Stimulated activated effector memory CD8-positive, alpha-beta T cell treated with anti-CD3 and anti-CD28 coated beads, Interleukin-12 subunit alpha, Interleukin-12 subunit beta, amount 100 ng/mL, for 72 hours (primary cell): ENCODE results near the gene ASRGL1.
A peak's percentile ranks its signal among the peaks of the same experiment; 100 is the strongest.
"Not testable (repeated sequence)": the region's sequence is repeated elsewhere in the genome, so short reads cannot be mapped to it uniquely, and the experiment has no call there.

Source experiments
- ATAC-seq: fragments of 150-1000 bp; cut with Tn5 transposase; 2 replicates; pipeline ENCODE4 v1.10.0; 2021
- DNase-seq, 2 donors: peaks; one replicate each; pipeline ENCODE4 v3.0.0; 2021 to 2022; ENCODE audit warnings: low spot score in 2 of 2
- H3K27ac Mint-ChIP-seq: one replicate; pipeline ENCODE4 v1.8.0; 2022; ENCODE audit warnings: mild to moderate bottlenecking, mixed read lengths
- H3K36me3 Mint-ChIP-seq: one replicate; pipeline ENCODE4 v1.8.0; 2022; ENCODE audit warnings: mild to moderate bottlenecking, mixed read lengths
- H3K4me1 Mint-ChIP-seq: one replicate; pipeline ENCODE4 v1.8.0; 2022; ENCODE audit warnings: mixed read lengths
- H3K4me3 Mint-ChIP-seq: one replicate; pipeline ENCODE4 v1.8.0; 2022; ENCODE audit warnings: mild to moderate bottlenecking, mixed read lengths
- H3K9me3 Mint-ChIP-seq: one replicate; pipeline ENCODE4 v1.8.0; 2022; ENCODE audit warnings: mixed read lengths

ASRGL1 gene

DNA sequence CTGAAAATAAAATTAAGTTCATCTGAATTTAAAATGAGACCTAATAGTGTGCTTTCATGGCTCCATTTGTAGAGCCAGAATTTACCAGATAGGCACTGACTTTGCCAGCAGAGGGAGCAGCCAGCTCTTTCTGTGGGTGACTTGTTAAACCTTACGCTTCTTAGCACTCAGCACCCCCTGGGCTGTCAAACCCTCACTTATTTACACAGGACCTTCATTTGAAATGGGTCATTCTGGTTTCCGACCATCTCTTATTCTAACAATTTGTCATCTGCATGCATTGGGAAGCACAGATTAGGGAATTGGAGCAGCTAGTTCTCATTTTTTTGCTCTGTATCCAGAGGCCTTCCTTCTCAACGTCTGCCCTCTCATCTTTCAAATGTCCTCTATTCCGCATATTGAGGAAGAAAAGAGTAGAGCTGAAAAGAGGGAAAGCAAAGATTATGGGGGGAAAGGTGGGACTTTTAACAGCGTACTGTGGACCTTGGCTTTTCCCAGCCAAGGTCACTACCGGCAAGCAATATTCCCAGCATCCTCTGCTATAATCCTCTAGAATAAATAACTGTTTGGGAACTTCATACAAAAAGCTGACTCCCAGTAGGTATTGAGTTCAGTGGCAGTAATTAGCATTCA, 3.1 kb downstream of the ASRGL1 start:
- peak; percentile 28 to 73 for DNase-seq
- Mint-ChIP-seq H3K4me3 (no peak overlapping the region), H3K9me3 (no peaks in the 10 kb centered on the region), H3K4me1 (peaks cover 16% of the 10 kb centered on the region), H3K27ac (no peak overlapping the region), H3K36me3 (no peaks in the 10 kb centered on the region)
- ATAC-seq: peak; percentile 71

- no peak for DNase-seq
- no peak for ATAC-seq
- H3K4me3 Mint-ChIP-seq: no peak overlapping the region
- no peaks in the 10 kb centered on the region for H3K36me3 Mint-ChIP-seq
- peak overlapping the region; percentile 45 for H3K27ac Mint-ChIP-seq
- peaks cover 16% of the 10 kb centered on the region for H3K4me1 Mint-ChIP-seq
- H3K9me3 Mint-ChIP-seq: no peaks in the 10 kb centered on the region
Observed at GRCh38 chr11:62341588-62341987, 4.3 kb downstream of the ASRGL1 start.

DNA sequence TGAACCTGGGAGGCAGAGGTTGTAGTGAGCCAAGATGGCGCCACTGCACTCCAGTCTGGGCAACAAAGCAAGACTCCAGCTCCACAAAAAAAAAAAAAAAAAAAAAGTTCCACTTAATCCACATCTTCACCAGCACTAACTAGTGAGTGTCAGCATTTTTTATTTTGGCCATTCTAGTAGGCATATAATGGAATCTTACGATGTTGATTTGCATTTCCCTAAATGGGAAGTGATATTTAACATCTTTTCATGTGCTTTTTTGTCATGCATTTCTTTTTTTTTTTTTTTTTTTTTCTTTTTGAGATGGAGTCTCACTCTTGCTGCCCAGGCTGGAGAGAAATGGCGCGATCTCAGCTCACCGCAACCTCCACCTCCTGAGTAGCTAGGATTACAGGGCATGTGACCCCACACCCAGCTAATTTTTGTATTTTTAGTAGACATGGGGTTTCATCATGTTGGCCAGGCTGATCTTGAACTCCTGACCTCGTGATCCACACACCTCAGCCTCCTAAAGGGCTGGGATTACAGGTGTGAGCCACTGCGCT, 6.5 kb downstream of the ASRGL1 start:
- not testable (repeated sequence) for ATAC-seq, H3K4me3 Mint-ChIP-seq, H3K36me3 Mint-ChIP-seq, DNase-seq, H3K9me3 Mint-ChIP-seq, H3K4me1 Mint-ChIP-seq, H3K27ac Mint-ChIP-seq

- no peak overlapping the region for H3K4me3 Mint-ChIP-seq
- no peaks in the 10 kb centered on the region for H3K9me3 Mint-ChIP-seq
- H3K27ac Mint-ChIP-seq: no peak overlapping the region
- DNase-seq (no peak), ATAC-seq (no peak)
- H3K4me1 Mint-ChIP-seq: no peaks in the 10 kb centered on the region
- no peaks in the 10 kb centered on the region for H3K36me3 Mint-ChIP-seq
Observed at GRCh38 chr11:62344210-62344609, 7.0 kb downstream of the ASRGL1 start.

GRCh38 chr11:62345861-62346260, 8.6 kb downstream of the ASRGL1 start:
- Mint-ChIP-seq H3K27ac (no peak overlapping the region), H3K4me3 (no peak overlapping the region), H3K4me1 (no peaks in the 10 kb centered on the region), H3K36me3 (no peaks in the 10 kb centered on the region), H3K9me3 (no peaks in the 10 kb centered on the region)
- DNase-seq: no peak
- ATAC-seq: no peak

GRCh38 chr11:62352355-62353336, 15.4 kb downstream of the ASRGL1 start:
- H3K36me3 Mint-ChIP-seq: no peaks in the 10 kb centered on the region
- no peaks in the 10 kb centered on the region for H3K9me3 Mint-ChIP-seq
- ATAC-seq (peak; percentile 98), DNase-seq (no peak)
- H3K4me3 Mint-ChIP-seq: no peak overlapping the region
- H3K4me1 Mint-ChIP-seq: no peaks in the 10 kb centered on the region
- no peak overlapping the region for H3K27ac Mint-ChIP-seq

- no peaks in the 10 kb centered on the region for H3K36me3 Mint-ChIP-seq
- no peak overlapping the region for H3K27ac Mint-ChIP-seq
- no peaks in the 10 kb centered on the region for H3K9me3 Mint-ChIP-seq
- no peak for DNase-seq
- no peaks in the 10 kb centered on the region for H3K4me1 Mint-ChIP-seq
- no peak overlapping the region for H3K4me3 Mint-ChIP-seq
- ATAC-seq: no peak
Observed at GRCh38 chr11:62353841-62354240, 16.6 kb downstream of the ASRGL1 start.

- no peaks in the 10 kb centered on the region for H3K4me1 Mint-ChIP-seq
- ATAC-seq (peak; percentile 66), DNase-seq (no peak)
- no peak overlapping the region for H3K27ac Mint-ChIP-seq
- H3K9me3 Mint-ChIP-seq: no peaks in the 10 kb centered on the region
- no peaks in the 10 kb centered on the region for H3K36me3 Mint-ChIP-seq
- no peak overlapping the region for H3K4me3 Mint-ChIP-seq
Observed at GRCh38 chr11:62358273-62358672, 21.0 kb downstream of the ASRGL1 start.

DNA sequence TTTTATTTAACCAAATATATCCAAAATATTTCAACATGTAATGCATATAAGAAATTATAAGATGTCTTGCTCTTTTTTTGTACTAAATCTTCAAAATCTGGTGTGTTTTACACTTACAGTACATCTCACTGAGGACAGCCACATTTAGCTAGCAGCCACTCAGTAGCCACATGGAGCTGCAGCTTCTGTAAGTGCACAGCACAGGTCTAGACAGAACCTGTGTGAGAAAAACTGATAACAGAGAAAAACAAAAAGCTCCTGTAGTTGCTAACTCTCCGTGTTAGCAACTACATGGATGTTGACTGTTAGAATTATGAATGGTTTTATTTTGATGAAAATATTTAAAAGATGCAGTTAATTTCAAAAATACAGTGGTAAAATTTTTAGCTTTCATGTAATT, 22.2 kb downstream of the ASRGL1 start:
- ATAC-seq (no peak), DNase-seq (no peak)
- Mint-ChIP-seq H3K36me3 (no peaks in the 10 kb centered on the region), H3K4me3 (no peak overlapping the region), H3K4me1 (no peaks in the 10 kb centered on the region), H3K9me3 (no peaks in the 10 kb centered on the region), H3K27ac (no peak overlapping the region)

GRCh38 chr11:62360685-62361084, 23.4 kb downstream of the ASRGL1 start:
- Mint-ChIP-seq H3K4me3 (no peak overlapping the region), H3K36me3 (no peaks in the 10 kb centered on the region), H3K9me3 (no peaks in the 10 kb centered on the region), H3K4me1 (no peaks in the 10 kb centered on the region), H3K27ac (no peak overlapping the region)
- ATAC-seq (no peak), DNase-seq (no peak)

GRCh38 chr11:62368861-62369477, 31.7 kb downstream of the ASRGL1 start:
- not testable (repeated sequence) for ATAC-seq, H3K36me3 Mint-ChIP-seq, H3K4me1 Mint-ChIP-seq, DNase-seq, H3K4me3 Mint-ChIP-seq, H3K9me3 Mint-ChIP-seq, H3K27ac Mint-ChIP-seq

- Mint-ChIP-seq H3K4me3 (peak overlapping the region; percentile 60), H3K4me1 (peaks cover 8% of the 10 kb centered on the region), H3K9me3 (no peaks in the 10 kb centered on the region), H3K36me3 (no peaks in the 10 kb centered on the region), H3K27ac (no peak overlapping the region)
- DNase-seq (peak; percentile 22 to 68), ATAC-seq (peak; percentile 86)
Observed at GRCh38 chr11:62370743-62371440, 33.6 kb downstream of the ASRGL1 start.

- no peak overlapping the region for H3K4me3 Mint-ChIP-seq
- H3K36me3 Mint-ChIP-seq: no peaks in the 10 kb centered on the region
- no peak for DNase-seq
- peak overlapping the region; percentile 55 for H3K27ac Mint-ChIP-seq
- ATAC-seq: peak; percentile 37
- H3K9me3 Mint-ChIP-seq: no peaks in the 10 kb centered on the region
- peaks cover 8% of the 10 kb centered on the region for H3K4me1 Mint-ChIP-seq
Observed at GRCh38 chr11:62372871-62373270, 35.6 kb downstream of the ASRGL1 start.

DNA sequence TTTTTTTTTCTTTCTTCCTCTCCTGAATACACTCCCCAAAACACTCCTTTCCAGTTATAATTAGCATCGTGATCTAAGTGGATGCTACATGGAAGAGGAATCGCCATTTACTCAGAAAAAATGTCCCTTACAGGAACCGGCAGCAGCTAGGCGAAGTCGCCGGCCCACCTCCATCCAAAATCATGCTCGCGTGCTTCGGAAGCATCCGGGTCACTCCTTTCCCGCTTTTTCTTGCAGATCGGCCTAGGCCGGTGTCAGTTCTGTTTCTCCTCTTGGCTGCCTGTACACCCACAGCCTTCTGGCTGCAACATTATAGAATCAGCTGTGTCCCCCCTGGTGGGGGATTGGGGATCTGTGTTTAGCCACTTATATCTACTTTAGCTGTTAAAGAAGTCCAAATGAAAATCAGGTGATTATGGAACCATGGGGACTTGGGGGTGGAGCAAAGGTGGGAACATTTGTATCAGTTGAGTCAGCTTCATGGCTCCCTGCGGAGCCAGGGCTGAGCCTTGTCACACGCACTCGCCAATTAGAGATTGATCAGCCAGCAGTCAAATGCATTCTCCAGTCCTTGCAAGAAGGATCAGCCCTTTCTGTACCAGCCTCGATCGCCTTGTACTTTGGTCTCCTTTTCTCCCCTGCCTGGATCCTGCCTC, 36.3 kb downstream of the ASRGL1 start:
- DNase-seq (no peak), ATAC-seq (no peak)
- H3K9me3 Mint-ChIP-seq: no peaks in the 10 kb centered on the region
- peaks cover 8% of the 10 kb centered on the region for H3K4me1 Mint-ChIP-seq
- H3K36me3 Mint-ChIP-seq: no peaks in the 10 kb centered on the region
- no peak overlapping the region for H3K4me3 Mint-ChIP-seq
- H3K27ac Mint-ChIP-seq: peak overlapping the region; percentile 55
